Choroid plexus epithelial cell (primary cell): ENCODE results near the gene FAM219A.

Experiments used
- DNase-seq: peaks from one replicate; pipeline ENCODE4 v3.0.0-alpha.2; 2010; ENCODE audit warnings: low read depth
- H3K4me3 ChIP-seq: 2 replicates; pipeline ENCODE4 v1.5.1; 2011; ENCODE audit warnings: low read depth, mild to moderate bottlenecking, control low read depth, low read length, moderate library complexity
- TF ChIP-seq, protein P1 (sequence below): conservative IDR thresholded peaks from 2 replicates; pipeline ENCODE4 v1.5.1; 2011; ENCODE audit warnings: low read depth, mild to moderate bottlenecking, control low read depth, inconsistent platforms, low read length, moderate library complexity

FAM219A gene

DNA sequence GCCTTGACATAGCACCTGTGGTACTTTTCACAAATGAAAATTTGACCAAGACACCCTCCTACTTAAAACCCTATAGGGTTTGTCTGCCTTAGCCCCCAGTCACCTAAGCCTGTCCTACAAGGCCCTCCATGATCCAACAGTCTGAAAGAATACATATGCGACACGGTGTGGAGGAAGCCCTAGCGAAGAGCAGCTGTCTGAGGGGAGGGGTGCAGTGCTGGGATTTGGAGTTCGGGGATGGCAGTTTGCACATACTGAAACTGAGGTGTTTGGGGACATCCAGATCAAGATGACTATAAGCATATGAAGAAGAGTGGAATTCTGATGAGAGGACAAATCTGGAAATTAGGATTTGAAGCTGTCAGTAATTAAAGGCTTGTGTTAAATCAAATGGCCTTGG is 74.5 kb downstream of the FAM219A start:
- TF ChIP-seq, protein P1, sequence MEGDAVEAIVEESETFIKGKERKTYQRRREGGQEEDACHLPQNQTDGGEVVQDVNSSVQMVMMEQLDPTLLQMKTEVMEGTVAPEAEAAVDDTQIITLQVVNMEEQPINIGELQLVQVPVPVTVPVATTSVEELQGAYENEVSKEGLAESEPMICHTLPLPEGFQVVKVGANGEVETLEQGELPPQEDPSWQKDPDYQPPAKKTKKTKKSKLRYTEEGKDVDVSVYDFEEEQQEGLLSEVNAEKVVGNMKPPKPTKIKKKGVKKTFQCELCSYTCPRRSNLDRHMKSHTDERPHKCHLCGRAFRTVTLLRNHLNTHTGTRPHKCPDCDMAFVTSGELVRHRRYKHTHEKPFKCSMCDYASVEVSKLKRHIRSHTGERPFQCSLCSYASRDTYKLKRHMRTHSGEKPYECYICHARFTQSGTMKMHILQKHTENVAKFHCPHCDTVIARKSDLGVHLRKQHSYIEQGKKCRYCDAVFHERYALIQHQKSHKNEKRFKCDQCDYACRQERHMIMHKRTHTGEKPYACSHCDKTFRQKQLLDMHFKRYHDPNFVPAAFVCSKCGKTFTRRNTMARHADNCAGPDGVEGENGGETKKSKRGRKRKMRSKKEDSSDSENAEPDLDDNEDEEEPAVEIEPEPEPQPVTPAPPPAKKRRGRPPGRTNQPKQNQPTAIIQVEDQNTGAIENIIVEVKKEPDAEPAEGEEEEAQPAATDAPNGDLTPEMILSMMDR = no peak
- H3K4me3 ChIP-seq = no peak overlapping the region
- DNase-seq = no peak

DNA sequence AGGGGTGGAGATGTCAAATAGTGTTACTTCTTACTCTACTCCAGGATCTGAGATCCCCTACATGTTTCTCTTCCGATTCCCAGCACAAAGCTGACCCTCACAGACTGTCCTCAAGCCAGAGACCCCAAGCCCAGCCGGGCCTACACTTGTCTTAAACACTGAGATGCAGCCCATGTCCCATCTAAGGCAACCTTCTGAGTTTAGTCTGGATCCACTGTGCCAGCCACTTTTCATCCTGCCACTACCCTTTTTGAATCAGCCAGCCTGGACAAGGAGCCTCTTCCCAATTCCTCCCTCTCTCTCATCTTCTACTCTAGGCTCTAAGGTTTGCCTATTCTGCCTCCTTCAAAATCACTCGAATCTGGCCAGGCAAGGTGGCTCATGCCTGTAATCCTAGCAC is 75.5 kb downstream of the FAM219A start:
- TF ChIP-seq, protein P1 = no peak
- H3K4me3 ChIP-seq = no peak overlapping the region
- DNase-seq = no peak

DNA sequence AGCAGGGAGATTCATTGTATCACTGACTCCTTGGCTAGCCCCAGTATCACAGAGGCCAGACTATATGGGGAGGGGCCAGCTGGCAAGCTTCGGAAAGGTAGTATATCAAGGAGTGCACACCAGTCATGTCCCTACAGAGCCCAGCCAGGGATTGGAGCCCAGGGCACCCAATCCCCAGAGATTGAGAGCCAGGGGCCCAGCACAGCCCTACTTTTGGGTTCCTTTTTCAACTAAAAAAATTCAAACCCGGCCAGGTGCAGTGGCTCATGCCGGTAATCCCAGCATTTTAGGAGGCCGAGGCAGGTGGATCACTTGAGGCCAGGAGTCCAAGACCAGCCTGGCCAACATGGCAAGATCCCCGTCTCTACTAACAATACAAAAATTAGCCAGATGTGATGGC is 76.3 kb downstream of the FAM219A start:
- TF ChIP-seq, protein P1 = no peak
- H3K4me3 ChIP-seq = no peak overlapping the region
- DNase-seq = no peak

DNA sequence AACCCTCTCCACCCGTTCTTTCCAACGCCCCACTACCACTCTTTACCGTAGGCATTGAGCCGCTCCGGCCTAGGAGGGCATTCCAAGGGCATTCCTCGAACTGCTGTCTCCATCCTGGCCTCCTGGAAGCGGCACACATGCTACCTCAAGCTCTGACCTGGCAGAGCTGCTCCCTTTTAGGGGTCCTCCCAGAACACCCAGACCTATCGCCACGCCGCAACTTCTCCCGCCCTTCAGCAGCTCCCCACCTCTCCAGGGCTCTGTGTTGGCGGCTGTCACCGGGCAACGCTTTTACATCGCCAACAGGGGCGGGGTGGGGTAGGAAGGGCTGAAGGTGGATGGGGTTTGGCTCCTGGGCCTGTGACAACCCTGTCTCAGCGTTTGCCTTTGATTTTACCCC is 77.0 kb downstream of the FAM219A start:
- DNase-seq = no peak
- no peak overlapping the region for H3K4me3 ChIP-seq
- TF ChIP-seq, protein P1 = no peak

DNA sequence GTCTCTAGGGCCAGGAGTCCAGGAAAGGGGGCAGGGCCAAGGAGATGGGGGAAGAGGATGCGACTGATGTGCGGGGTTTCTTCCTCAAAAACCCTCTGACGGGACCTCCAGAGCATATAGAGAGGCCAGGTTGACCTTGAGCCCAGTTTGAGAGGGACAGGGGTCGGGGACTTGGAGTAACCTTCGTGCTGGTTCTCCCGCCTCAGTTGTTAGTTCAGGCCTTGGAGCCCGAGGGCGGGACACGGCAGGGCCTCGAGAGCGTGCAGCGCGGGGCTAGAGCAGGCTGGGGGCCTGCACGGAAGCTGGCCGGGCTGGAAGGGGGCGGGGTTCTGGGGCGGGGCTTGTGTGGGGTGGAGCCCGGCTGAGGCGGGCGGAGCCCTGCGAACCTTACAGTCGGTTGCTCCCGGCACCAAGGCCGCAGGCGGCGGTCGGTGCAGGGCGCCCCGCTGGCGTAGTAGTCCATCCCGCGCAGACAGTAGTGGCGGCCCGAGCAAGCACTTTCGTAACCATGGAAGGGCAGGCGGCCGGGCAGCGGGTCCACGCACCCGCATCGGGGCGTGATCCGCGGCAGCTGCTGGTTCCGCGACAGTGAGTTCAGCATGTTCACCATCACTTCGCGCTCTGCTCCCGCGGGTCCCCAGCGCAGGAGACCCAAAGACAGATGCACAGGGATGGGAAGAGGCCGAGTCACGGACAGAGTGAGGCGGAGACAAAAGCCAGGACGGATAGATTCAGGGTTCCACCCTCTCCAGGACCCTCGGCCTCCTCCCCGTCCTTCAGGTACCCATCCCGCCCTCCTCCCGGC is 77.7 kb downstream of the FAM219A start:
- TF ChIP-seq, protein P1 = no peak
- DNase-seq = peak; percentile 81
- H3K4me3 ChIP-seq = peak overlapping the region; percentile 63

DNA sequence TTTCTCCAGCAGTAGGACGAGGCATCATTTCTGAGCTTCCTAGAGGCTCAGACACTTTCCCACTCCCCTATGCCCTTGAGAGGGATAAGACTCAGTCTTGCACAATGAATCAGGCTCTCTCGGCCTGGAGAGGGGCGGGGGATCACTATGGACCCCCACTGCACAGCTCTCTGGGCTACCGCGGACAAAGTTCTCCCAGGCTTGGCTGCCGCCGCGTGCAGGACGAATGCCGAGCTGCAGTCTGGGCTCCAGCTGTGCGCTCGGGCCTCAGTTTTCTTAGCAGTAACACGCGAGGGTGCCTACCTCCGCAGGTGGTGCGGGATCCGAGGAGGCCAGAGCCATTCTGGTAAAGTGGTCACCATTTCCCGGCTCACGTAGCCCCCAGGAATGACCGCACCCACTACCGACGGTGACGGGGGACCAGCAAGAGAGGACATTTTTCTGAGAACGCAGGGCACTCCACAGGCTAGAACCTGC is 78.3 kb downstream of the FAM219A start:
- TF ChIP-seq, protein P1 = peak; percentile 1
- H3K4me3 ChIP-seq = peak overlapping the region; percentile 63
- peak; percentile 13 for DNase-seq

DNA sequence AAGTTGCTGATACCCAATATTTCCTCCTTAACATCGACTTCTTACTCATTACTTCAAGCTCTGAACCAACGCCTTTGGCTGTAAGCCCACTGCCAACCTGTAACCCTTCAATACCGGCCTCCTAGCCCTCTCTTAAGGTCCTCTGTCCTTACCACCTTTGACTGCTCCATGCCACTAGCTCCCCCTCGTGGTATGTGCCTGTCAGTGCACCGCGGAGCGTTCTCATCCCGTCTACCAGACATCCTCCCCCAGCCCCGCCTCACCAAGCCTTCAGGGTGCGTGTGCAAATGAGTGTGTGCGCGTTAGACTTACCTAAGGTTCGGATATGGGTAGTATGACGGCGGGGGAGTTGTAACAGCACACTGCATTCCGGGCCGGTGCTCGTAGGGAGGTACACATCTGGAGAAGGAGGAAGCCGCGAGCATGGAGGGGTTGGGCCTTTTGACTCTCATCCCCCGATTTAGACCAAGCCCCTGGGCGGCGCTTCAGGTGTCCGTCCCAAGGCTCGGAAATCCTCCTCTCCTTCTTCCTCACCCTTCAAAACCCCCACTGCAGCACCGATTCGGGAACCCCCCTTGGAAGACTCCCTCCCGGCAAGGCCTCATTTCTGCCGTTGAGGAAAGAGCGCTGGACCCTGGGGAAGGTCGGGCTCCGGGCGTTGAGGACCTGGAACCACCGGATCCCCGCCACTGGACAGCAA is 78.9 kb downstream of the FAM219A start:
- peak overlapping the region; percentile 63 for H3K4me3 ChIP-seq
- peak; percentile 89 for DNase-seq
- TF ChIP-seq, protein P1 = peak; percentile 99
